Endodermal cell (in vitro differentiated cells): ENCODE results near the gene FGFBP1. TPM values are rescaled to one million over a fixed set of nuclear protein-coding genes. Genes with fewer than 3 reads are reported as not detected.

Experiments used
- DNase-seq: peaks from one replicate; pipeline ENCODE4 v3.0.0-alpha.2; 2017
- H3K27ac ChIP-seq: 2 replicates; pipeline ENCODE4 v1.5.1; 2013; ENCODE audit warnings: mild to moderate bottlenecking, low read depth, low read length, moderate library complexity
- H3K27me3 ChIP-seq: 2 replicates; pipeline ENCODE4 v1.6.1; 2013; ENCODE audit warnings: mild to moderate bottlenecking, low read length, moderate library complexity; ENCODE audit not compliant: insufficient read depth, control insufficient read depth, poor library complexity, severe bottlenecking
- H3K36me3 ChIP-seq: 2 replicates; pipeline ENCODE4 v1.7.0; 2013; ENCODE audit warnings: mild to moderate bottlenecking, low read length, moderate library complexity; ENCODE audit not compliant: control insufficient read depth, insufficient read depth
- H3K4me1 ChIP-seq: one replicate; pipeline ENCODE4 v1.7.0; 2013; ENCODE audit warnings: low read length; ENCODE audit not compliant: control insufficient read depth, insufficient read depth
- H3K4me3 ChIP-seq: 2 replicates; pipeline ENCODE4 v1.5.1; 2013; ENCODE audit warnings: mild to moderate bottlenecking, low read length, moderate library complexity
- H3K9ac ChIP-seq: 2 replicates; pipeline ENCODE4 v1.6.1; 2013; ENCODE audit warnings: mild to moderate bottlenecking, low read length, moderate library complexity; ENCODE audit not compliant: poor library complexity, severe bottlenecking; ENCODE audit errors: extremely low read depth
- H3K9me3 ChIP-seq: 2 replicates; pipeline ENCODE4 v1.6.1; 2013; ENCODE audit warnings: mild to moderate bottlenecking, low read length, moderate library complexity; ENCODE audit not compliant: control insufficient read depth
- H3K27ac Mint-ChIP-seq: 2 replicates; pipeline ENCODE4 v1.8.0; 2020; ENCODE audit warnings: mixed read lengths
- H3K27me3 Mint-ChIP-seq: 2 replicates; pipeline ENCODE4 v1.8.0; 2021; ENCODE audit warnings: mild to moderate bottlenecking, mixed read lengths; ENCODE audit not compliant: insufficient read depth
- H3K36me3 Mint-ChIP-seq: 2 replicates; pipeline ENCODE4 v1.8.0; 2020; ENCODE audit warnings: low read depth, mixed read lengths
- H3K4me1 Mint-ChIP-seq: 2 replicates; pipeline ENCODE4 v1.8.0; 2020; ENCODE audit warnings: mixed read lengths
- H3K4me3 Mint-ChIP-seq: 2 replicates; pipeline ENCODE4 v1.8.0; 2020; ENCODE audit warnings: mild to moderate bottlenecking, moderate library complexity, mixed read lengths
- H3K9me3 Mint-ChIP-seq: 2 replicates; pipeline ENCODE4 v1.8.0; 2020; ENCODE audit warnings: mild to moderate bottlenecking, mixed read lengths
- CTCF ChIP-seq: fragments of 200-600 bp; sonication (generic); conservative IDR thresholded peaks from 2 replicates; pipeline ENCODE4 v1.5.0; 2021; ENCODE audit warnings: antibody characterized with exemption, mild to moderate bottlenecking
- WGBS, 2 experiments: methylation state at CpG; one replicate each; pipeline versions ENCODE4 v1.1.5 to v1.1.7; 2013; ENCODE audit warnings: missing lambda C conversion rate in 2 of 2, mixed read lengths in 1 of 2; ENCODE audit not compliant: insufficient coverage in 1 of 2, insufficient read length in 1 of 2; 5-methylcytosine and 5-hydroxymethylcytosine counted together
- total RNA-seq, 2 donors: library from RNA; stranded (reverse); fragmentation: NEBNext Ultra II Directional in 1 of 2; extraction: Animal tissue kit (Norgen Biotek cat#: 25700) in 1 of 2; gene quantifications; 2 replicates in 1 of 2; 3 replicates in 1 of 2; pipeline ENCODE4 v1.2.1, GENCODE V29; 2021

Gene FGFBP1
- total RNA-seq, 2 donors from 2014 or later = not detected

GRCh38 chr4:15894921-15895916, 43.3 kb downstream of the FGFBP1 start:
- no peak for DNase-seq
- Histone ChIP-seq H3K36me3 (no peaks in the 10 kb centered on the region), H3K27me3 (no peaks in the 10 kb centered on the region), H3K4me1 (no peaks in the 10 kb centered on the region), H3K4me3 (no peak overlapping the region), H3K9me3 (no peaks in the 10 kb centered on the region), H3K27ac (no peak overlapping the region), H3K9ac (no peak overlapping the region)
- Mint-ChIP-seq H3K9me3 (no peaks in the 10 kb centered on the region), H3K4me3 (no peak overlapping the region), H3K36me3 (no peaks in the 10 kb centered on the region), H3K4me1 (no peaks in the 10 kb centered on the region), H3K27ac (no peak overlapping the region), H3K27me3 (peaks cover 2% of the 10 kb centered on the region)
- no peak for TF ChIP-seq CTCF
- WGBS, 2 experiments = 86 to 97% methylated on average over 3 to 4 of the region's 4 CpGs

- Mint-ChIP-seq H3K36me3 (no peaks in the 10 kb centered on the region), H3K4me3 (no peak overlapping the region), H3K27me3 (no peaks in the 10 kb centered on the region), H3K27ac (no peak overlapping the region), H3K4me1 (no peaks in the 10 kb centered on the region), H3K9me3 (no peaks in the 10 kb centered on the region)
- Histone ChIP-seq H3K4me1 (no peaks in the 10 kb centered on the region), H3K9me3 (no peaks in the 10 kb centered on the region), H3K27ac (no peak overlapping the region), H3K27me3 (no peaks in the 10 kb centered on the region), H3K36me3 (no peaks in the 10 kb centered on the region), H3K4me3 (no peak overlapping the region), H3K9ac (no peak overlapping the region)
- no peak for DNase-seq
- no peak for TF ChIP-seq CTCF
- 94 to 100% methylated on average over 1 of the region's 1 CpG for WGBS, 2 experiments
Measured at GRCh38 chr4:15894393-15894792, 44.1 kb downstream of the FGFBP1 start.

GRCh38 chr4:15893962-15894361, 44.6 kb downstream of the FGFBP1 start:
- no peaks in the 10 kb centered on the region for H3K4me1 Mint-ChIP-seq
- H3K27ac Mint-ChIP-seq = no peak overlapping the region
- no peaks in the 10 kb centered on the region for H3K36me3 ChIP-seq
- no peaks in the 10 kb centered on the region for H3K9me3 ChIP-seq
- H3K36me3 Mint-ChIP-seq = no peaks in the 10 kb centered on the region
- TF ChIP-seq CTCF = no peak
- no peak for DNase-seq
- no peaks in the 10 kb centered on the region for H3K9me3 Mint-ChIP-seq
- no peaks in the 10 kb centered on the region for H3K4me1 ChIP-seq
- H3K27me3 ChIP-seq = no peaks in the 10 kb centered on the region
- H3K27me3 Mint-ChIP-seq = no peaks in the 10 kb centered on the region
- no peak overlapping the region for H3K27ac ChIP-seq
- WGBS, 2 experiments = 93% methylated on average over 4 of the region's 4 CpGs
- H3K9ac ChIP-seq = no peak overlapping the region
- H3K4me3 Mint-ChIP-seq = no peak overlapping the region
- no peak overlapping the region for H3K4me3 ChIP-seq
